HepG2 (cell line): ENCODE data around the gene ZNF844. TPM values are rescaled to one million over a fixed set of nuclear protein-coding genes. Genes with fewer than 3 reads are reported as not detected.
A peak's percentile ranks its signal among the peaks of the same experiment; 100 is the strongest.

Experiments used
- ASH2L ChIP-seq: fragments of 300-600, 200-600 bp; sonication (generic); IDR thresholded peaks from 2 replicates; pipeline ENCODE4 v1.7.0; 2017; ENCODE audit warnings: low read depth, mild to moderate bottlenecking, moderate library complexity, mixed read lengths, low read length; ENCODE audit not compliant: insufficient read length
- BHLHE40 ChIP-seq: IDR thresholded peaks from 2 replicates; pipeline ENCODE4 v1.6.1; 2011; ENCODE audit warnings: low read length, improper control_type of control experiment
- EEA1 ChIP-seq: sonication (generic); formaldehyde crosslinking; IDR thresholded peaks from 2 replicates; pipeline ENCODE4 v1.5.1; 2020; ENCODE audit warnings: mild to moderate bottlenecking, missing genetic modification reagents, borderline replicate concordance
- MAFK ChIP-seq, 2 experiments: IDR thresholded peaks in 1 of 2; conservative IDR thresholded peaks in 1 of 2; 2 replicates each; pipeline ENCODE4 v1.6.1; 2011; ENCODE audit warnings: improper control_type of control experiment in 2 of 2, low read length in 2 of 2
- NFIC ChIP-seq: IDR thresholded peaks from 2 replicates; pipeline ENCODE4 v1.6.1; 2012; ENCODE audit warnings: mild to moderate bottlenecking, low read length, inconsistent platforms
- NFYB ChIP-seq: sonication (generic); formaldehyde crosslinking; IDR thresholded peaks from 2 replicates; pipeline ENCODE4 v1.4.0; 2020; ENCODE audit warnings: missing genetic modification reagents
- SIX1 ChIP-seq: sonication (generic); formaldehyde crosslinking; IDR thresholded peaks from 2 replicates; pipeline ENCODE4 v1.4.0; 2020; ENCODE audit warnings: missing genetic modification reagents, borderline replicate concordance
- TARDBP ChIP-seq: sonication (generic); formaldehyde crosslinking; IDR thresholded peaks from 2 replicates; pipeline ENCODE4 v1.8.0; 2022; ENCODE audit warnings: mild to moderate bottlenecking, missing genetic modification reagents
- TCF12 ChIP-seq, 2 experiments: fragments of 450-650 bp in 1 of 2; sonication (generic) in 1 of 2; formaldehyde crosslinking in 1 of 2; IDR thresholded peaks; 2 replicates each; pipeline versions ENCODE4 v1.6.1 to v1.8.0; 2017 to 2022; ENCODE audit warnings: antibody characterized with exemption in 1 of 2, mild to moderate bottlenecking in 1 of 2, missing genetic modification reagents in 1 of 2, moderate library complexity in 1 of 2
- WIZ ChIP-seq: sonication (generic); formaldehyde crosslinking; IDR thresholded peaks from 2 replicates; pipeline ENCODE4 v1.5.1; 2020; ENCODE audit warnings: mild to moderate bottlenecking, missing genetic modification reagents
- ZNF224 ChIP-seq: sonication (generic); formaldehyde crosslinking; IDR thresholded peaks from 2 replicates; pipeline ENCODE4 v1.5.0; 2020; ENCODE audit warnings: mild to moderate bottlenecking, missing genetic modification reagents
- polyA plus RNA-seq, 8 experiments: library from polyadenylated mRNA; depleted of rRNA in 3 of 8; stranded (reverse) in 7 of 8; unstranded in 1 of 8; fragments of >200 nt; fragmentation: Illumina TruSeq in 4 of 8; extraction: Trizol in 4 of 8; gene quantifications; 2 replicates each; pipeline versions ENCODE4 v1.2.1 to v1.2.3, GENCODE V29; 2011 to 2016; ENCODE audit warnings: low read depth in 4 of 8, missing spikeins in 1 of 8, mixed read lengths in 1 of 8; ENCODE audit not compliant: insufficient read depth in 1 of 8
- total RNA-seq, 5 experiments: library from RNA; depleted of rRNA; stranded (reverse); fragments of >200 nt; fragmentation: Illumina TruSeq; extraction: Trizol; gene quantifications; 2 replicates each; pipeline ENCODE4 v1.2.3, GENCODE V29; 2016; ENCODE audit warnings: low read depth in 1 of 5
- TF ChIP-seq, protein P1 (sequence below): sonication (generic); formaldehyde crosslinking; IDR thresholded peaks from 2 replicates; pipeline ENCODE4 v1.5.0; 2020; ENCODE audit warnings: mild to moderate bottlenecking, missing genetic modification reagents, borderline replicate concordance
- TF ChIP-seq, protein P2 (sequence below): sonication (generic); formaldehyde crosslinking; IDR thresholded peaks from 2 replicates; pipeline ENCODE4 v1.4.0; 2020; ENCODE audit warnings: missing genetic modification reagents, mild to moderate bottlenecking, borderline replicate concordance
- TF ChIP-seq, protein P3 (sequence below): sonication (generic); formaldehyde crosslinking; IDR thresholded peaks from 2 replicates; pipeline ENCODE4 v1.5.0; 2020; ENCODE audit warnings: mild to moderate bottlenecking, missing genetic modification reagents
- TF ChIP-seq, protein P4 (sequence below): sonication (generic); formaldehyde crosslinking; IDR thresholded peaks from 2 replicates; pipeline ENCODE4 v1.4.0; 2020; ENCODE audit warnings: missing genetic modification reagents, borderline replicate concordance

ZNF844 gene
- total and polyA plus RNA-seq, 2 of the 13 experiments (the other 11 are each of a cell fraction or from before 2014, with no cell fraction given): 1.0 to 3.2 TPM

DNA sequence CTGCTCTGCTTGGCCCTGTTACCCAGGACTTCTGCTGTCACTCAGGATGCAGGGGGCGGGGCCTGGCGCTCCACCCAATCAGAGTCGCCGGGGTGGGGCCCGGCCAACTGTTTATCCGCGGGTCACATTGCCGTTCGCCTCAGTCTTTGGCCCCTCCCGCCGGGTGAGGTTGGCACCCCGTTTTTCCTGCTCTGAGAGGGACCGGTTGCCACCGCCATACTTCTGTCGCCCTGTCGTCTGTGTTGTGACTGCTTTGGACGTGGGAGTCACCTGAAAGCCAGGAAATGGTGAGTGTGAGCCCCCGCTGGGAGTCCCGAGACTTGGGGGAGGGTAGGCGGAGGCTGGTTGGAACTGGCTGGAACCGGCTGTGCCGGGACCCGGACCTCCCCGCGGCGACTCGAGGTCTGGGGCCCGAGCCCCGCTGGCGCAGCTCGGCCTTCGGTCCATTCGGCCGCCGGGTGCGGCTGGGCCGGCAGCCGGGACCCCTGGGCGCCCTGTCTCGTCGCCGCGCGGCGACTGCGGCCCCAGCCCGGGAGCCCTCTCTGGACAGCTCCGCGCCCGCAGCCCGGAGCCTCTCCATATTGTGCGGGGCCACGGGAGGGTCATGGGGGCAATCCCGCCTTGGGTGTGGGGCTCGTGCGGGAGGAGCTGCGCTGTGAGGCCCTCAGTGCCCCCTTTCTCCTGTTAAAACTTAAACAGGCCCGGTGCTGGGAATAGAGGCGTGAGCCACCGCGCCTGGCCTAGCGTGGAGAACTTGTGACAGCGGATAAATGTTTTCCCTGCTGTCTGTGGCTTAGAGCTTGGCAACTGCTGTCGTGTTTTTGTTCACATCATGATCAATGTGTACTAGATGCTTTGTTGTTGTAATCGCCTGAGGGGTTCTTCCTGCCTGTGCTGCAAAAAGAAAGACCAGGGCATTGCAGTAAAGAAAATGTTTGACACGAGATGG is at the start of gene ZNF844 (continued):
- TF ChIP-seq, protein P1, sequence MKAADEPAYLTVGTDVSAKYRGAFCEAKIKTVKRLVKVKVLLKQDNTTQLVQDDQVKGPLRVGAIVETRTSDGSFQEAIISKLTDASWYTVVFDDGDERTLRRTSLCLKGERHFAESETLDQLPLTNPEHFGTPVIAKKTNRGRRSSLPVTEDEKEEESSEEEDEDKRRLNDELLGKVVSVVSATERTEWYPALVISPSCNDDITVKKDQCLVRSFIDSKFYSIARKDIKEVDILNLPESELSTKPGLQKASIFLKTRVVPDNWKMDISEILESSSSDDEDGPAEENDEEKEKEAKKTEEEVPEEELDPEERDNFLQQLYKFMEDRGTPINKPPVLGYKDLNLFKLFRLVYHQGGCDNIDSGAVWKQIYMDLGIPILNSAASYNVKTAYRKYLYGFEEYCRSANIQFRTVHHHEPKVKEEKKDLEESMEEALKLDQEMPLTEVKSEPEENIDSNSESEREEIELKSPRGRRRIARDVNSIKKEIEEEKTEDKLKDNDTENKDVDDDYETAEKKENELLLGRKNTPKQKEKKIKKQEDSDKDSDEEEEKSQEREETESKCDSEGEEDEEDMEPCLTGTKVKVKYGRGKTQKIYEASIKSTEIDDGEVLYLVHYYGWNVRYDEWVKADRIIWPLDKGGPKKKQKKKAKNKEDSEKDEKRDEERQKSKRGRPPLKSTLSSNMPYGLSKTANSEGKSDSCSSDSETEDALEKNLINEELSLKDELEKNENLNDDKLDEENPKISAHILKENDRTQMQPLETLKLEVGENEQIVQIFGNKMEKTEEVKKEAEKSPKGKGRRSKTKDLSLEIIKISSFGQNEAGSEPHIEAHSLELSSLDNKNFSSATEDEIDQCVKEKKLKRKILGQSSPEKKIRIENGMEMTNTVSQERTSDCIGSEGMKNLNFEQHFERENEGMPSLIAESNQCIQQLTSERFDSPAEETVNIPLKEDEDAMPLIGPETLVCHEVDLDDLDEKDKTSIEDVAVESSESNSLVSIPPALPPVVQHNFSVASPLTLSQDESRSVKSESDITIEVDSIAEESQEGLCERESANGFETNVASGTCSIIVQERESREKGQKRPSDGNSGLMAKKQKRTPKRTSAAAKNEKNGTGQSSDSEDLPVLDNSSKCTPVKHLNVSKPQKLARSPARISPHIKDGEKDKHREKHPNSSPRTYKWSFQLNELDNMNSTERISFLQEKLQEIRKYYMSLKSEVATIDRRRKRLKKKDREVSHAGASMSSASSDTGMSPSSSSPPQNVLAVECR (CRISPR knock-in tag): peak; percentile 81; the same call in 1 of the 2 replicates
- TF ChIP-seq, protein P2, sequence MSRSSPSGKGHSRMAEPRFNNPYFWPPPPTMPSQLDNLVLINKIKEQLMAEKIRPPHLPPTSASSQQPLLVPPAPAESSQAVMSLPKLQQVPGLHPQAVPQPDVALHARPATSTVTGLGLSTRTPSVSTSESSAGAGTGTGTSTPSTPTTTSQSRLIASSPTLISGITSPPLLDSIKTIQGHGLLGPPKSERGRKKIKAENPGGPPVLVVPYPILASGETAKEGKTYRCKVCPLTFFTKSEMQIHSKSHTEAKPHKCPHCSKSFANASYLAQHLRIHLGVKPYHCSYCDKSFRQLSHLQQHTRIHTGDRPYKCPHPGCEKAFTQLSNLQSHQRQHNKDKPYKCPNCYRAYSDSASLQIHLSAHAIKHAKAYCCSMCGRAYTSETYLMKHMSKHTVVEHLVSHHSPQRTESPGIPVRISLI (CRISPR knock-in tag): no peak
- TF ChIP-seq, protein P3, sequence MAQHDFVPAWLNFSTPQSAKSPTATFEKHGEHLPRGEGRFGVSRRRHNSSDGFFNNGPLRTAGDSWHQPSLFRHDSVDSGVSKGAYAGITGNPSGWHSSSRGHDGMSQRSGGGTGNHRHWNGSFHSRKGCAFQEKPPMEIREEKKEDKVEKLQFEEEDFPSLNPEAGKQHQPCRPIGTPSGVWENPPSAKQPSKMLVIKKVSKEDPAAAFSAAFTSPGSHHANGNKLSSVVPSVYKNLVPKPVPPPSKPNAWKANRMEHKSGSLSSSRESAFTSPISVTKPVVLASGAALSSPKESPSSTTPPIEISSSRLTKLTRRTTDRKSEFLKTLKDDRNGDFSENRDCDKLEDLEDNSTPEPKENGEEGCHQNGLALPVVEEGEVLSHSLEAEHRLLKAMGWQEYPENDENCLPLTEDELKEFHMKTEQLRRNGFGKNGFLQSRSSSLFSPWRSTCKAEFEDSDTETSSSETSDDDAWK (CRISPR knock-in tag): no peak
- no peak for TF ChIP-seq TARDBP (CRISPR knock-in tag)
- peak; percentile 82 for TF ChIP-seq NFYB (CRISPR knock-in tag)
- TF ChIP-seq SIX1: no peak
- no peak for TF ChIP-seq EEA1 (CRISPR knock-in tag)
- TF ChIP-seq ZNF224 (CRISPR knock-in tag): no peak
- no peak for TF ChIP-seq MAFK (conservative IDR thresholded peaks at IDR 0.05 in 1 of 2, IDR thresholded peaks at IDR 0.05 in 1 of 2; ENCODE audit: low read length in 2 of 2)
- no peak for TF ChIP-seq TCF12 (IDR thresholded peaks at IDR 0.05)
- TF ChIP-seq TCF12 (CRISPR knock-in tag; IDR thresholded peaks at IDR 0.05): no peak
- TF ChIP-seq, protein P4, sequence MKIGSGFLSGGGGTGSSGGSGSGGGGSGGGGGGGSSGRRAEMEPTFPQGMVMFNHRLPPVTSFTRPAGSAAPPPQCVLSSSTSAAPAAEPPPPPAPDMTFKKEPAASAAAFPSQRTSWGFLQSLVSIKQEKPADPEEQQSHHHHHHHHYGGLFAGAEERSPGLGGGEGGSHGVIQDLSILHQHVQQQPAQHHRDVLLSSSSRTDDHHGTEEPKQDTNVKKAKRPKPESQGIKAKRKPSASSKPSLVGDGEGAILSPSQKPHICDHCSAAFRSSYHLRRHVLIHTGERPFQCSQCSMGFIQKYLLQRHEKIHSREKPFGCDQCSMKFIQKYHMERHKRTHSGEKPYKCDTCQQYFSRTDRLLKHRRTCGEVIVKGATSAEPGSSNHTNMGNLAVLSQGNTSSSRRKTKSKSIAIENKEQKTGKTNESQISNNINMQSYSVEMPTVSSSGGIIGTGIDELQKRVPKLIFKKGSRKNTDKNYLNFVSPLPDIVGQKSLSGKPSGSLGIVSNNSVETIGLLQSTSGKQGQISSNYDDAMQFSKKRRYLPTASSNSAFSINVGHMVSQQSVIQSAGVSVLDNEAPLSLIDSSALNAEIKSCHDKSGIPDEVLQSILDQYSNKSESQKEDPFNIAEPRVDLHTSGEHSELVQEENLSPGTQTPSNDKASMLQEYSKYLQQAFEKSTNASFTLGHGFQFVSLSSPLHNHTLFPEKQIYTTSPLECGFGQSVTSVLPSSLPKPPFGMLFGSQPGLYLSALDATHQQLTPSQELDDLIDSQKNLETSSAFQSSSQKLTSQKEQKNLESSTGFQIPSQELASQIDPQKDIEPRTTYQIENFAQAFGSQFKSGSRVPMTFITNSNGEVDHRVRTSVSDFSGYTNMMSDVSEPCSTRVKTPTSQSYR (CRISPR knock-in tag): peak; percentile 44; the same call in 1 of the 2 replicates
- TF ChIP-seq BHLHE40: no peak
- no peak for TF ChIP-seq ASH2L
- no peak for TF ChIP-seq WIZ (CRISPR knock-in tag)
- no peak for TF ChIP-seq NFIC
